Skeletal muscle tissue (tissue), 4 donors: ENCODE data around the gene PIANP. TPM values are rescaled to one million over a fixed set of nuclear protein-coding genes. Genes with fewer than 3 reads are reported as not detected.

Experiments
- H3K27ac ChIP-seq: one replicate; pipeline ENCODE4 v1.7.0; 2013; ENCODE audit warnings: mild to moderate bottlenecking, low read depth, low read length, inconsistent platforms
- H3K27me3 ChIP-seq, 3 donors: one replicate each; pipeline ENCODE4 v1.7.0; 2013; ENCODE audit warnings: low read length in 3 of 3; ENCODE audit not compliant: control insufficient read depth in 3 of 3, insufficient read depth in 3 of 3
- H3K36me3 ChIP-seq, 3 donors: one replicate each; pipeline ENCODE4 v1.7.0; 2013; ENCODE audit warnings: low read length in 3 of 3; ENCODE audit not compliant: control insufficient read depth in 3 of 3, insufficient read depth in 3 of 3
- H3K4me1 ChIP-seq, 3 donors: one replicate each; pipeline ENCODE4 v1.7.0; 2013; ENCODE audit warnings: low read length in 3 of 3, mild to moderate bottlenecking in 3 of 3; ENCODE audit not compliant: control insufficient read depth in 3 of 3, insufficient read depth in 3 of 3
- H3K4me3 ChIP-seq, 3 donors: one replicate each; pipeline ENCODE4 v1.7.0; 2013; ENCODE audit warnings: low read length in 3 of 3
- H3K9ac ChIP-seq, 3 donors: one replicate each; pipeline ENCODE4 v1.7.0; 2013; ENCODE audit warnings: low read length in 3 of 3, mild to moderate bottlenecking in 3 of 3, moderate library complexity in 2 of 3, low read depth in 1 of 3
- H3K9me3 ChIP-seq, 3 donors: one replicate each; pipeline ENCODE4 v1.7.0; 2013; ENCODE audit warnings: low read length in 3 of 3; ENCODE audit not compliant: control insufficient read depth in 3 of 3
- total RNA-seq: library from RNA; depleted of rRNA; stranded (reverse); fragments of >200 nt; gene quantifications from one replicate; pipeline ENCODE4 v1.2.3, GENCODE V29; 2014
- donor health status: Osteomylitis.

Gene PIANP
- total RNA-seq, 1 donor from 2014 or later = under 0.01 TPM

DNA sequence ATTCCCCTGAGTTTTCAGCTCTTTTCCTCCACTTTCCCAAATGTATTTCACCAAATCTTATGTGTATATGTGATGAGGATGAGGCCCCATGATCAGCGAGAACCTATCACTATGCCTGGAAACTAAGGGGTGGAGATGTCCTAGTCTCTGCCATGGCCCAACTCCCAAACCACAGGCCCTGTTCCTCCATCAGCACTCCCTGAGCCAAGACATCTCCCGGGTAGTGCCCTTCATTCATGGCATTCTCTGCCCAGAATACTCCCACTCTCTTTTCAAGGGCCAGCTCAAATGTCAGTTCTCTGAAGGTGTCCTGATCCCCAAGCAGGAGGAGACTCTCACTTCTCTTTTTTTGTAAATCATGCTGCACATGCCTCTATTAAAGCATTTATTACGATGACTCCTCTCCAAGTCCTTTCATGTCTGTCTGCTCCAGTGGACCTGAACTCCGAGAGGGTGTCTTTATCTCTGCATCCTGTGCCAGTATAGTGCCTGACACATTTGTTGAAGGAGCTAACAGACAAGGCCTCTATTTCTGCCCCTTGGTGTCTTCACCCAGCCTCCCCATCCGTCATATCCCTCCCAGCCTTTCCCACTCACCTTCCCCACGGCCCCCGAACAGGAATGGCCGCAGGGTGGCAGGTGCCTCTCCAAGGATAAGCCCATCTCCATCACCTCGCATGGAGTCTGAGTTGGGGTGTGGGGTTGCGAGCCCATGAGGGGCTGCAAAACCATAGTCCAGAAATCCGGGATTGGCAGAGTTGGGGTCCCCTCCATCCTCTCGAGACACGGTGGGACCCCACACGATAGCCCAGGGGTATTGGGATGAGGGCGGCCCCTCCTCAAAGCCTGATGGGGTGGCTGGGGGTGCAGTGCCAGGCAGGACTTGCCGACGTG lies 3.7 kb downstream of the PIANP start:
- Histone ChIP-seq H3K36me3 (no peaks in the 10 kb centered on the region), H3K9me3 (no peaks in the 10 kb centered on the region), H3K27ac (no peak overlapping the region), H3K27me3 (peaks cover 53 to 80% (median 71%) of the 10 kb centered on the region in 3 donors), H3K4me3 (no peak overlapping the region), H3K4me1 (peaks cover 4 to 5% (median 5%) of the 10 kb centered on the region in 3 donors), H3K9ac (no peak overlapping the region)

DNA sequence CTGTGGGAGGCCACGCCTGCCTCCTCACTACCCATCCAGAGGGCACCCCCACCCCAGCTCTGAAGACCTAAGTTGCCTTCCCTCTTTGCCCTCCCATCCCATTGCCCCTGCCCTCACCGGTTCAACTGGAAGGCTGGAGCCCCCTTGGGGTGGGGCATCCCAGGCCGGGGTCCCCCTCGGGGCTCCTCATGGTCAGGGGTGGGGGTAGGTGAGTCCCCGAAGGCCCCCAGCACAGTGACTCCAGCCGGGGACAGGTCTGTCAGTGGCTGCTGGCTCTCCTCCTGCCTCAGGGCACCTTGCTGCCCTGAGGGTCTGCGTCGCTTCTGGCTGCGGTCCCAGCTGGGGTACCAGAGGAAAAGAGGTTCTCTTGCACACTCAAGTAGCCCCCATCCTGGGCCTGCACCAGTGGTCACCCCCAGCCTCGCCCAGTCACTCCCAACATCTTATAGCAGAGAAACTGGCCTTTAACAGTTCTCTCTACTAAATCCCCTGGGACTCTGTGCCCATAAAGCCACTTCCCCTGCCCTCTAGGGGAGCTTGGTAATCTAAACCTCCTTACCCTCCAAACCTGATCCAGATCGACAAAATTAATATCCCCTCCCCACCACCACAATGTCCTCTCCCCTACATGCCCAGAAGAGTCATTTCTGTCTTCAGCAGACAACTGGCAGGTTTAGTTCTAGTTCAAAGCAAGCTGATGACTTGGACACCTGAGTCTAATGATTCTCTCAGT lies 5.1 kb downstream of the PIANP start:
- Histone ChIP-seq H3K4me1 (peaks cover 0 to 2% (median under 1%) of the 10 kb centered on the region in 3 donors), H3K36me3 (no peaks in the 10 kb centered on the region), H3K4me3 (no peak overlapping the region), H3K27ac (no peak overlapping the region), H3K9me3 (no peaks in the 10 kb centered on the region), H3K27me3 (peaks cover 43 to 67% (median 58%) of the 10 kb centered on the region in 3 donors), H3K9ac (no peak overlapping the region)

DNA sequence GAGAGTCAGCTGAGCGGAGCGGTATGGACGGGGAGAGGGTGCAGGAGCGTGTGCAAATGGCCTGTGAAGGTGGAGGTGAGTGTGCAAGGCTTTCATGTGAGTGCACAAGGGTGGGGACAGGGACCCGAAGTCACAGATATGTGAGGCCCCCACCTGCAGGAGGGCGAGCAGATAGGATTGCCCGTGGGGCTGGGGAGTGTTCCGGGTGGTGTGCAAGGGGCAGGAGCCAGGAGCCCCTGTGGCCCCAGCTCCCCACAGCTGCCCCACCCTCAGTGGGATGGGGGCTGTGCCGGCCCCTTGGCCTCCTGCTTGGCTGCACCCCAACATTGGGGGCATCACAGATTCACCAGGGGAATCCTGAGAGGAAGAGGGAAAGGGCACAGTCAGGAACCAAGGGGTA lies 5.9 kb downstream of the PIANP start:
- Histone ChIP-seq H3K4me3 (no peak overlapping the region), H3K27me3 (peaks cover 36 to 62% (median 54%) of the 10 kb centered on the region in 3 donors), H3K36me3 (no peaks in the 10 kb centered on the region), H3K4me1 (peaks cover 3 to 8% (median 7%) of the 10 kb centered on the region in 3 donors), H3K9me3 (no peaks in the 10 kb centered on the region), H3K27ac (no peak overlapping the region), H3K9ac (no peak overlapping the region)

DNA sequence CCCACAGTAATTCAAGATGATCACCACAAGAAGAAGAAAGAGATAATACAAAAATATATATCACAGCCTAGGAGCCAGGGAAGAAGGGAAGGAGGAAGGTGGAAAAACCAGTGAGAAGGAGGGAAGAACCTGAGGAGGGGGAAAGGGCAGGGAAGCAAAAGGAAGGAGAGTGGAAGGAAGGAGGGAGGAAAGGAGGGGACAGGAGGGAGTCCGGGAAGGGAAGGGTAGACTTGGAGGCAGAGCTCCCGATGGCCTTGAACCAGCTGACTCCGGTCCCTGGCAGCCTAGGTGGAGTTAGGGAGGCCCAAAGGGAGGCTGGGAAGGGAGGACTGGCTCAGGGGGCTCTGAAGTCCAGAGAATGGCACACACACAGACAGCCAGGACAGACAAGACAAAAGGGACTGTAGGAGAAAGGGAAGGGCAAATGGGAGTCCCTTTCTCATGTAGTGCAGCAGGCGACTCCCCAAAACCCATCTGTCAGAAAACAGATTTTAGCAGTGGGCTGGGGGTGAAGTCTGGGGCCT lies 6.7 kb downstream of the PIANP start:
- H3K4me1 ChIP-seq = peaks cover 3 to 8% (median 7%) of the 10 kb centered on the region in 3 donors
- no peak overlapping the region for H3K4me3 ChIP-seq
- H3K9ac ChIP-seq = no peak overlapping the region
- peaks cover 28 to 54% (median 46%) of the 10 kb centered on the region in 3 donors for H3K27me3 ChIP-seq
- no peaks in the 10 kb centered on the region for H3K9me3 ChIP-seq
- H3K36me3 ChIP-seq = no peaks in the 10 kb centered on the region
- no peak overlapping the region for H3K27ac ChIP-seq

DNA sequence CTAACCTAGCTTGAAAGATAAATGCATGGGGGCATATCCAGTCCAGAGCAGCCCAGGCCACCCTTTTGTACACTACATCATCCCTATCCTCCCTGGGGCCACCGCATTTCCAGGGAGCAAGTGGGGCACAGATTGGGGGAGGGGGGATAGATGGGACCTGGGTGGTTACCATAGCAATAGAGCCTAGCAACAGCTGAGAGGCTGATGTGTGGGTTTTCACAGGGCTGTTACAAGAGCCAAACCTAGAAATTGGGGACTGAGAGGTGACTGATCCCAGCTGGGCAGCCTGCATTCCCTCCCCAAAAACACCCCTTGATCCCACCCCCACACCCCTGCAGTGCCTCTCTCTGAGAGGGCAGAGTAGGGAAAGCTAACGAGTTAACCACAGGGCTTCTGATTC lies 7.7 kb downstream of the PIANP start:
- Histone ChIP-seq H3K27ac (no peak overlapping the region), H3K9me3 (no peaks in the 10 kb centered on the region), H3K27me3 (peaks cover 20 to 47% (median 36%) of the 10 kb centered on the region in 3 donors), H3K4me1 (peaks cover 11 to 16% (median 15%) of the 10 kb centered on the region in 3 donors), H3K36me3 (no peaks in the 10 kb centered on the region), H3K9ac (no peak overlapping the region), H3K4me3 (no peak overlapping the region)

DNA sequence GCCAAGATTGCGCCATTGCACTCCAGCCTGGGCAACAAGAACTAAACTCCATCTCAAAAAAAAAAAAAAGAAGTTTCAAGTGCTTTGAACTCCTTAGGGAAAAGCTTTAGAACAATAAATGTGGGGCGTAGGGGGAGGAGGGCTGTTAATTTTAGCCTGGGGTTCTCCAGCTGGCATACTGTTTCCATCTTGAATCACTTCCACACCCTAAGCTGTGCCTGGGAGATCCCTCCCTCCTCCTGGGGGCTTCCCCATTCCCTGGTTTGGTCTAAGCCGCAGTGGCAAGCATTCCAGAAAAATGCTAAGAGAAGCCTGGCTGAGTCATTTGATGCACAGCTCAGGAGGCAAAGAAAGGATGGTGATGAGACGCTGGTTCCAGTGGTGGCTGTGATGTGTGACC lies 9.1 kb downstream of the PIANP start:
- H3K9me3 ChIP-seq = no peaks in the 10 kb centered on the region
- H3K27ac ChIP-seq = no peak overlapping the region
- H3K27me3 ChIP-seq = peaks cover 17 to 34% (median 23%) of the 10 kb centered on the region in 3 donors
- peaks cover 0 to 4% (median 0%) of the 10 kb centered on the region in 3 donors for H3K36me3 ChIP-seq
- peaks cover 19 to 30% (median 26%) of the 10 kb centered on the region in 3 donors for H3K4me1 ChIP-seq
- H3K4me3 ChIP-seq = no peak overlapping the region
- H3K9ac ChIP-seq = no peak overlapping the region

DNA sequence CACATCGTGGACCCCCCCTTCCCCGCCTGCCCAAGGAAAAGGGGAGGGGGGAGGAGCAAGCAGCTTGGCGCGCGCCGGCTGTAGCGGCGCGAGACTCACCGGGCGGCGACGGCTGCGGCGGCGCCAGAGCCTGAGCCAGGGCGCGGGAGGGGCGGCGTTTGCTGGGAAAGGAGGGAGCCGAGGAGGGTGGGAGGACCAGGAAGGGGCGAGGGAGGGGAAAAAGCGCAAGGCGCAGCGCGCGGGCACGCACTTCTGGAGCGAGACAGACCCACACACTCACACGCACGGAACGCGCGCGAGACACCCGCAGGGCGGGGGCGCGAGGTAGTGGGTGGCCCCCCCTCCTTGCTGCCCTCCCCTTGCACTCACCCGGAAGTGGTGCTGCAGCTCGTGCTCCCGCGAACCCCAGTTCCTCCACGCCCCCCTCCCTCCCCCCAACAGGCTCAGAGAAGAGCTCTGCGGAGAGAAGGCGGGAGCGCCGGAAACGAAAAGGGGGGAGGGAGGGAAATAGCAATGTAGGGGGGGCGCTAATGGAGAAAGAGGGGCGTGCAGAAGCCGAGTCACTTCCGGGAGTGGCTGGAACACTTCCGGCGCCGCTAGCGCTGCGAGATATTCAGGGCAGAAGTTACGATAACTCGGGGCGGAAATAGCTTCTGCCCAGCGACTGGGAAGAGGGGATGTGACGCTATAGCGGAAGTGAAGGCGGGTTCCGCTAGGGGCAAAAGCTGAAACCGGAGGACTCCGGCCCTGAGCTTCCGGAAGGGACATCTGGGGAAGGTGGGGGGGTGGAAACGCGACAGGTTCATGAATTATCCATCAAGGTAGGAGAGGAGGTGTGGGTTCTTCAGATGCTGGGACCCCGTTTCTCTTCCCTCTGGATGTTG lies 11.4 kb downstream of the PIANP start, which contains the start of gene ZNF384:
Gene ZNF384, minus strand, starts transcription at position 377 of the 884 bp plus-strand sequence. CDS start 9,855 bp downstream, outside the sequence.
- Histone ChIP-seq H3K4me1 (peaks cover 19 to 30% (median 26%) of the 10 kb centered on the region in 3 donors), H3K4me3 (peak within 1 kb of the TSS; percentile 86 to 96 (median 96)), H3K9me3 (no peaks in the 10 kb centered on the region), H3K36me3 (peaks cover 0 to 6% (median 0%) of the 10 kb centered on the region in 3 donors), H3K27me3 (peaks cover 4 to 11% (median 5%) of the 10 kb centered on the region in 3 donors), H3K9ac (peak within 1 kb of the TSS; percentile 81 to 98 (median 96)), H3K27ac (peak within 1 kb of the TSS; percentile 93)

DNA sequence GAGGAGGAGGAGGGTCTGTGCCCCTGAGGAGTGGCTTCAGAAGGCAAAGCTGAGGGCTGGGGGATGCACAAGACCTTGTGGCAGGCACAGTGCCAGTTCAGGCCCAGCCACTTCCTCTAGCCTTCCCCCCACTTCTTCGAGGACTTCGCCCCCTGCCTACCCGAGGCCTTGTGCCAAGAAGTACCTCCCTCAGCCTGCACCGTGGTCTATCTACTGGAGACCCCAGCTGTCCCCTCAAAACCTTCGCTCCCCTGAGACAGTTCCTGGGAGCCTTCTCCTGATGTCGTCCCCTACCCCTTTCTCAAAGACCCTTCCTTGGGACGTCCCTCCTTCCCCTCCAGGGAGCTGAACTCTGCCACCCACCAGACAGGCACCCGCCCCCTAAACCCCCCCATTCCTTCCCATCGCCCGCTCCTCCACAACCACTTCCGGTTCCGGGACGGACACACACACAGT lies 12.0 kb downstream of the PIANP start:
- Histone ChIP-seq H3K4me1 (peaks cover 19 to 30% (median 26%) of the 10 kb centered on the region in 3 donors), H3K27me3 (peaks cover 0 to 7% (median 0%) of the 10 kb centered on the region in 3 donors), H3K27ac (peak overlapping the region; percentile 93), H3K9ac (peak overlapping the region; percentile 81 to 98 (median 96)), H3K4me3 (peak overlapping the region; percentile 86 to 96 (median 96)), H3K9me3 (no peaks in the 10 kb centered on the region), H3K36me3 (peaks cover 0 to 6% (median 0%) of the 10 kb centered on the region in 3 donors)

DNA sequence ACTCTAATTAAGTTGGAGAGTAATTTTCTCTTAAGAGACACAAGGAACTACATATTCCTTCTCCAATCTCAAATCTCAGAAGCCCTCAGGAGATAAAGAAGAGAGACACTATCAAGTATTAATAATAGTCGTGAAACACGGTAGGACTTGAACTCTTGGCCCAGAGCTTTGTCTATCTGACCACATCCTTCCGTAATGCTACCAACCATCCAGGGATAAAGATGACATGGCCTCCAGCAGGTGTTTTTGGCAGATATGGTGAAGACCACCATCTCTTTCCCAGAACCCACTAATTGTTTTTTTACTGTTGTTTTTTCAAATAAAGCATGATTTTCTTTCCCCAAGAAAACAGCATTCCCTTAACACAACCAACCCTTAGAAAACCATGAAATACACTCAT lies 14.8 kb downstream of the PIANP start:
- peaks cover 0 to 9% (median 4%) of the 10 kb centered on the region in 3 donors for H3K36me3 ChIP-seq
- H3K9me3 ChIP-seq = no peaks in the 10 kb centered on the region
- no peak overlapping the region for H3K4me3 ChIP-seq
- H3K27ac ChIP-seq = no peak overlapping the region
- H3K9ac ChIP-seq = no peak overlapping the region
- H3K27me3 ChIP-seq = no peaks in the 10 kb centered on the region
- H3K4me1 ChIP-seq = peaks cover 19 to 30% (median 26%) of the 10 kb centered on the region in 3 donors
